Fibroblast of skin of scalp (primary cell): Measurements from ENCODE around the gene RAP1GAP.
A peak's percentile ranks its signal among the peaks of the same experiment; 100 is the strongest.

Experiments
- DNase-seq: peaks from one replicate; pipeline ENCODE4 v3.0.0-alpha.2; 2013

Gene RAP1GAP

GRCh38 chr1:21589618-21590017, 79.5 kb downstream of the RAP1GAP start:
- DNase-seq, result no peak

- no peak for DNase-seq
Measured at GRCh38 chr1:21587602-21587953, 81.6 kb downstream of the RAP1GAP start.

- DNase-seq, result peak; percentile 85
Measured at GRCh38 chr1:21586846-21587601, 82.1 kb downstream of the RAP1GAP start.

- peak; percentile 73 for DNase-seq
Measured at GRCh38 chr1:21586222-21586621, 82.9 kb downstream of the RAP1GAP start.

- DNase-seq, result no peak
Measured at GRCh38 chr1:21585037-21585436, 84.1 kb downstream of the RAP1GAP start.

GRCh38 chr1:21584096-21584495, 85.1 kb downstream of the RAP1GAP start:
- no peak for DNase-seq

- no peak for DNase-seq
Measured at GRCh38 chr1:21579791-21580190, 89.4 kb downstream of the RAP1GAP start.

GRCh38 chr1:21577933-21578332, 91.2 kb downstream of the RAP1GAP start:
- no peak for DNase-seq

GRCh38 chr1:21577324-21577723, 91.8 kb downstream of the RAP1GAP start:
- no peak for DNase-seq

- DNase-seq, result no peak
Measured at GRCh38 chr1:21576798-21577187, 92.4 kb downstream of the RAP1GAP start.

- no peak for DNase-seq
Measured at GRCh38 chr1:21576031-21576797, 92.9 kb downstream of the RAP1GAP start.

GRCh38 chr1:21575351-21575942, 93.7 kb downstream of the RAP1GAP start:
- no peak for DNase-seq

- peak; percentile 48 for DNase-seq
Measured at GRCh38 chr1:21574466-21575151, 94.5 kb downstream of the RAP1GAP start.

GRCh38 chr1:21573971-21574465, 95.1 kb downstream of the RAP1GAP start:
- DNase-seq, result peak; percentile 75

- no peak for DNase-seq
Measured at GRCh38 chr1:21573475-21573874, 95.7 kb downstream of the RAP1GAP start.

GRCh38 chr1:21572735-21573277, 96.4 kb downstream of the RAP1GAP start:
- DNase-seq, result no peak

GRCh38 chr1:21572221-21572620, 96.9 kb downstream of the RAP1GAP start:
- no peak for DNase-seq

GRCh38 chr1:21570885-21571284, 98.3 kb downstream of the RAP1GAP start:
- no peak for DNase-seq

- no peak for DNase-seq
Measured at GRCh38 chr1:21570528-21570875, 98.7 kb downstream of the RAP1GAP start.

- DNase-seq, result no peak
Measured at GRCh38 chr1:21569820-21570527, 99.2 kb downstream of the RAP1GAP start.

- peak; percentile 71 for DNase-seq
Measured at GRCh38 chr1:21568809-21569385, 100.3 kb downstream of the RAP1GAP start.
